Liver (tissue), 9 donors: ENCODE data around the gene PPAN. TPM values are rescaled to one million over a fixed set of nuclear protein-coding genes. Genes with fewer than 3 reads are reported as not detected.

Experiments used
- DNase-seq: peaks from one replicate; pipeline ENCODE4 v3.0.0-alpha.2; 2017; ENCODE audit warnings: low spot score
- H3K27ac ChIP-seq, 2 donors: one replicate each; pipeline ENCODE4 v1.7.0; 2013; ENCODE audit warnings: inconsistent platforms in 2 of 2, low read length in 2 of 2, control low read depth in 1 of 2, low read depth in 1 of 2, mild to moderate bottlenecking in 1 of 2
- H3K27me3 ChIP-seq, 4 donors: one replicate each; pipeline versions ENCODE4 v1.6.1 to v1.7.0; 2013; ENCODE audit warnings: low read length in 3 of 4, inconsistent platforms in 1 of 4, mild to moderate bottlenecking in 1 of 4, moderate library complexity in 1 of 4; ENCODE audit not compliant: control insufficient read depth in 4 of 4, insufficient read depth in 4 of 4
- H3K36me3 ChIP-seq, 4 donors: one replicate each; pipeline versions ENCODE4 v1.6.1 to v1.7.0; 2013; ENCODE audit warnings: low read length in 3 of 4, mild to moderate bottlenecking in 3 of 4, low read depth in 1 of 4, moderate library complexity in 1 of 4; ENCODE audit not compliant: control insufficient read depth in 4 of 4, insufficient read depth in 3 of 4
- H3K4me1 ChIP-seq, 4 donors: one replicate each; pipeline versions ENCODE4 v1.6.1 to v1.7.0; 2013; ENCODE audit warnings: low read length in 3 of 4, mild to moderate bottlenecking in 3 of 4, moderate library complexity in 1 of 4; ENCODE audit not compliant: control insufficient read depth in 4 of 4, insufficient read depth in 4 of 4
- H3K4me3 ChIP-seq, 3 donors: one replicate each; pipeline versions ENCODE4 v1.6.1 to v1.7.0; 2013; ENCODE audit warnings: low read length in 3 of 3, control low read depth in 1 of 3, low read depth in 1 of 3, mild to moderate bottlenecking in 1 of 3
- H3K9ac ChIP-seq, 2 donors: one replicate each; pipeline ENCODE4 v1.7.0; 2013; ENCODE audit warnings: low read length in 2 of 2, mild to moderate bottlenecking in 2 of 2, moderate library complexity in 2 of 2, control low read depth in 1 of 2, low read depth in 1 of 2
- H3K9me3 ChIP-seq, 4 donors: one replicate each; pipeline versions ENCODE4 v1.6.1 to v1.7.0; 2013; ENCODE audit warnings: low read length in 3 of 4; ENCODE audit not compliant: control insufficient read depth in 4 of 4
- EGR1 ChIP-seq, 2 donors: IDR thresholded peaks; 2 replicates each; pipeline ENCODE4 v1.6.1; 2016 to 2018; ENCODE audit warnings: antibody characterized with exemption in 2 of 2, low read depth in 2 of 2
- FOXA1 ChIP-seq: IDR thresholded peaks from 2 replicates; pipeline ENCODE4 v1.6.1; 2016; ENCODE audit warnings: antibody characterized with exemption
- FOXA2 ChIP-seq: IDR thresholded peaks from 2 replicates; pipeline ENCODE4 v1.6.1; 2016; ENCODE audit warnings: antibody characterized with exemption
- GABPA ChIP-seq, 2 donors: IDR thresholded peaks in 1 of 2; conservative IDR thresholded peaks in 1 of 2; 2 replicates each; pipeline ENCODE4 v1.6.1; 2016; ENCODE audit warnings: antibody characterized with exemption in 2 of 2, mild to moderate bottlenecking in 1 of 2, moderate library complexity in 1 of 2
- HNF4A ChIP-seq, 2 donors: conservative IDR thresholded peaks; 2 replicates each; pipeline ENCODE4 v1.6.1; 2016; ENCODE audit warnings: antibody characterized with exemption in 2 of 2, mild to moderate bottlenecking in 2 of 2
- HNF4G ChIP-seq: IDR thresholded peaks from 2 replicates; pipeline ENCODE4 v1.6.1; 2016; ENCODE audit warnings: antibody characterized with exemption
- JUND ChIP-seq, 2 donors: IDR thresholded peaks; 2 replicates each; pipeline ENCODE4 v1.6.1; 2016; ENCODE audit warnings: antibody characterized with exemption in 2 of 2
- NR2F2 ChIP-seq: IDR thresholded peaks from 2 replicates; pipeline ENCODE4 v1.6.1; 2016; ENCODE audit warnings: antibody characterized with exemption
- RAD21 ChIP-seq, 2 donors: IDR thresholded peaks; 2 replicates each; pipeline ENCODE4 v1.6.1; 2016; ENCODE audit warnings: antibody characterized with exemption in 2 of 2, mild to moderate bottlenecking in 2 of 2
- RXRA ChIP-seq, 2 donors: IDR thresholded peaks; 2 replicates each; pipeline ENCODE4 v1.6.1; 2017 to 2018; ENCODE audit warnings: antibody characterized with exemption in 2 of 2, mild to moderate bottlenecking in 1 of 2
- SP1 ChIP-seq: IDR thresholded peaks from 2 replicates; pipeline ENCODE4 v1.6.1; 2018; ENCODE audit warnings: antibody characterized with exemption, mild to moderate bottlenecking
- TAF1 ChIP-seq: conservative IDR thresholded peaks from 2 replicates; pipeline ENCODE4 v1.6.1; 2016; ENCODE audit warnings: antibody characterized with exemption, mild to moderate bottlenecking
- YY1 ChIP-seq: IDR thresholded peaks from 2 replicates; pipeline ENCODE4 v1.6.1; 2016; ENCODE audit warnings: antibody characterized with exemption, mild to moderate bottlenecking
- WGBS: extraction: QIAGEN DNeasy Blood & Tissue Kit; methylation state at CpG from one replicate; pipeline ENCODE4 v1.1.7; 2013; 5-methylcytosine and 5-hydroxymethylcytosine counted together
- polyA plus RNA-seq, 2 donors: library from polyadenylated mRNA; stranded (reverse) in 1 of 2; unstranded in 1 of 2; fragments of 200-250 nt in 1 of 2; fragments of >200 nt in 1 of 2; fragmentation: Nextera tagmentation in 1 of 2; extraction: Ambion mirVana in 1 of 2; gene quantifications; one replicate each; pipeline versions ENCODE4 v1.2.1 to v1.2.3, GENCODE V29; 2013 to 2015
- total RNA-seq, 2 donors: library from RNA; depleted of rRNA; stranded (reverse); fragments of >200 nt; gene quantifications; one replicate each; pipeline ENCODE4 v1.2.3, GENCODE V29; 2014
- TF ChIP-seq, protein P1 (sequence below): IDR thresholded peaks from 2 replicates; pipeline ENCODE4 v1.6.1; 2016; ENCODE audit warnings: antibody characterized with exemption, mild to moderate bottlenecking
- TF ChIP-seq, protein P2 (sequence below): IDR thresholded peaks from 2 replicates; pipeline ENCODE4 v1.6.1; 2016; ENCODE audit warnings: antibody characterized with exemption
- TF ChIP-seq, protein P3 (sequence below): IDR thresholded peaks from 2 replicates; pipeline ENCODE4 v1.6.1; 2016; ENCODE audit warnings: antibody characterized with exemption
- TF ChIP-seq, protein P4 (sequence below): fragments of 150-350 bp; IDR thresholded peaks from 2 replicates; pipeline ENCODE4 v1.5.1; 2017; ENCODE audit warnings: improper control_type of control experiment, low read depth, low read length; ENCODE audit not compliant: missing input control
- TF ChIP-seq, protein P5 (sequence below): IDR thresholded peaks from 2 replicates; pipeline ENCODE4 v1.6.1; 2016; ENCODE audit warnings: antibody characterized with exemption
- donor health status: healthy.
- donor health status: healthy.
- donor health status: healthy.
- donor health status: healthy.
- donor health status: healthy.

The PPAN gene
- total and polyA plus RNA-seq, 4 donors: 10.1 to 20.7 (median 14.2) TPM

DNA sequence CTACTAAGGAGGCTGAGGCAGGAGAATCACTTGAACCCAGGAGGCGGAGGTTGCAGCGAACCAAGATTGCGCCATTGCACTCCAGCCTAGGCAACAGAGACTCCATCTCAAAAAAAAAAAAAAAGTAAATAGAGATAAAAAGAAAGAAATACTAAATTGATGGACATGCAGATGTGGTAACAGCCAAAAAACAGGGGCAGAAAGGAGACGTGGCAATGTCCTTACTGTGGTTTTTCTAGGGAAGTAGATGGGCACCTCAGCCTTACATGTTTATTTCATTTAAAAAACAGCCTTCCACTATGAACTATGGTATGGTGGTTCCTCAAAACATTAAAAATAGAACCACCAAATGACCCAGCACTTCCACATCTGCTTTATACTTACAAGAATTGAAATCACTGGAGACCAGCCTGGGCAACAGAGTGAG, 20.1 kb downstream of the PPAN start:
- no peaks in the 10 kb centered on the region for H3K27me3 ChIP-seq

DNA sequence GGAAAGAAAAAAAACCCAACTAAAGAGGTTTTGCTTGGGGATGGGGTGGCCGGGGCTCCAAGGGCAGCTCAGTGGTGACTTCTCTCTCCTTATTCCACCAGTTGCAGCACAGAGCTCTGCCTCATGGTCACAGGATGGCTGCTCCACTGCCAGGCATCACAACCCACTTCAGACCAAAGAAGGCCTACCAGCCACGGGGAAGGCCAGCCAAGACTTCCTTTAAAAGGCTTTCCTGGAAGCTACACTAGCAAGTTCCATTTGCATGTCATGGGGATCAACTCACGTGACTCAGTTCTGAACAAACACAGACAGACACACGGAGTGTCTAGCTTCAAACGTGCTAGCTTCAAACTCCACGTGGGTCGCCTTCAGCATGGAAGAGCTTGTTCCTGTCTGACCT, 26.7 kb downstream of the PPAN start:
- no peaks in the 10 kb centered on the region for H3K9me3 ChIP-seq
- TF ChIP-seq HNF4G (no peak), NR2F2 (no peak), FOXA1 (no peak), SP1 (no peak), TAF1 (no peak), RXRA (IDR thresholded peaks at IDR 0.05) (no peak), FOXA2 (no peak), JUND (IDR thresholded peaks at IDR 0.05) (no peak), GABPA (IDR thresholded peaks at IDR 0.05 in 1 of 2, conservative IDR thresholded peaks at IDR 0.05 in 1 of 2) (no peak), HNF4A (conservative IDR thresholded peaks at IDR 0.05) (no peak), YY1 (no peak), RAD21 (IDR thresholded peaks at IDR 0.05) (no peak), EGR1 (IDR thresholded peaks at IDR 0.05; ENCODE audit: low read depth in 2 of 2) (no peak)
- TF ChIP-seq, protein P1, sequence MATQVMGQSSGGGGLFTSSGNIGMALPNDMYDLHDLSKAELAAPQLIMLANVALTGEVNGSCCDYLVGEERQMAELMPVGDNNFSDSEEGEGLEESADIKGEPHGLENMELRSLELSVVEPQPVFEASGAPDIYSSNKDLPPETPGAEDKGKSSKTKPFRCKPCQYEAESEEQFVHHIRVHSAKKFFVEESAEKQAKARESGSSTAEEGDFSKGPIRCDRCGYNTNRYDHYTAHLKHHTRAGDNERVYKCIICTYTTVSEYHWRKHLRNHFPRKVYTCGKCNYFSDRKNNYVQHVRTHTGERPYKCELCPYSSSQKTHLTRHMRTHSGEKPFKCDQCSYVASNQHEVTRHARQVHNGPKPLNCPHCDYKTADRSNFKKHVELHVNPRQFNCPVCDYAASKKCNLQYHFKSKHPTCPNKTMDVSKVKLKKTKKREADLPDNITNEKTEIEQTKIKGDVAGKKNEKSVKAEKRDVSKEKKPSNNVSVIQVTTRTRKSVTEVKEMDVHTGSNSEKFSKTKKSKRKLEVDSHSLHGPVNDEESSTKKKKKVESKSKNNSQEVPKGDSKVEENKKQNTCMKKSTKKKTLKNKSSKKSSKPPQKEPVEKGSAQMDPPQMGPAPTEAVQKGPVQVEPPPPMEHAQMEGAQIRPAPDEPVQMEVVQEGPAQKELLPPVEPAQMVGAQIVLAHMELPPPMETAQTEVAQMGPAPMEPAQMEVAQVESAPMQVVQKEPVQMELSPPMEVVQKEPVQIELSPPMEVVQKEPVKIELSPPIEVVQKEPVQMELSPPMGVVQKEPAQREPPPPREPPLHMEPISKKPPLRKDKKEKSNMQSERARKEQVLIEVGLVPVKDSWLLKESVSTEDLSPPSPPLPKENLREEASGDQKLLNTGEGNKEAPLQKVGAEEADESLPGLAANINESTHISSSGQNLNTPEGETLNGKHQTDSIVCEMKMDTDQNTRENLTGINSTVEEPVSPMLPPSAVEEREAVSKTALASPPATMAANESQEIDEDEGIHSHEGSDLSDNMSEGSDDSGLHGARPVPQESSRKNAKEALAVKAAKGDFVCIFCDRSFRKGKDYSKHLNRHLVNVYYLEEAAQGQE: no peak
- TF ChIP-seq, protein P2, sequence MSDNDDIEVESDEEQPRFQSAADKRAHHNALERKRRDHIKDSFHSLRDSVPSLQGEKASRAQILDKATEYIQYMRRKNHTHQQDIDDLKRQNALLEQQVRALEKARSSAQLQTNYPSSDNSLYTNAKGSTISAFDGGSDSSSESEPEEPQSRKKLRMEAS: no peak
- TF ChIP-seq, protein P3, sequence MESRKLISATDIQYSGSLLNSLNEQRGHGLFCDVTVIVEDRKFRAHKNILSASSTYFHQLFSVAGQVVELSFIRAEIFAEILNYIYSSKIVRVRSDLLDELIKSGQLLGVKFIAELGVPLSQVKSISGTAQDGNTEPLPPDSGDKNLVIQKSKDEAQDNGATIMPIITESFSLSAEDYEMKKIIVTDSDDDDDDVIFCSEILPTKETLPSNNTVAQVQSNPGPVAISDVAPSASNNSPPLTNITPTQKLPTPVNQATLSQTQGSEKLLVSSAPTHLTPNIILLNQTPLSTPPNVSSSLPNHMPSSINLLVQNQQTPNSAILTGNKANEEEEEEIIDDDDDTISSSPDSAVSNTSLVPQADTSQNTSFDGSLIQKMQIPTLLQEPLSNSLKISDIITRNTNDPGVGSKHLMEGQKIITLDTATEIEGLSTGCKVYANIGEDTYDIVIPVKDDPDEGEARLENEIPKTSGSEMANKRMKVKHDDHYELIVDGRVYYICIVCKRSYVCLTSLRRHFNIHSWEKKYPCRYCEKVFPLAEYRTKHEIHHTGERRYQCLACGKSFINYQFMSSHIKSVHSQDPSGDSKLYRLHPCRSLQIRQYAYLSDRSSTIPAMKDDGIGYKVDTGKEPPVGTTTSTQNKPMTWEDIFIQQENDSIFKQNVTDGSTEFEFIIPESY: no peak
- TF ChIP-seq, protein P4, sequence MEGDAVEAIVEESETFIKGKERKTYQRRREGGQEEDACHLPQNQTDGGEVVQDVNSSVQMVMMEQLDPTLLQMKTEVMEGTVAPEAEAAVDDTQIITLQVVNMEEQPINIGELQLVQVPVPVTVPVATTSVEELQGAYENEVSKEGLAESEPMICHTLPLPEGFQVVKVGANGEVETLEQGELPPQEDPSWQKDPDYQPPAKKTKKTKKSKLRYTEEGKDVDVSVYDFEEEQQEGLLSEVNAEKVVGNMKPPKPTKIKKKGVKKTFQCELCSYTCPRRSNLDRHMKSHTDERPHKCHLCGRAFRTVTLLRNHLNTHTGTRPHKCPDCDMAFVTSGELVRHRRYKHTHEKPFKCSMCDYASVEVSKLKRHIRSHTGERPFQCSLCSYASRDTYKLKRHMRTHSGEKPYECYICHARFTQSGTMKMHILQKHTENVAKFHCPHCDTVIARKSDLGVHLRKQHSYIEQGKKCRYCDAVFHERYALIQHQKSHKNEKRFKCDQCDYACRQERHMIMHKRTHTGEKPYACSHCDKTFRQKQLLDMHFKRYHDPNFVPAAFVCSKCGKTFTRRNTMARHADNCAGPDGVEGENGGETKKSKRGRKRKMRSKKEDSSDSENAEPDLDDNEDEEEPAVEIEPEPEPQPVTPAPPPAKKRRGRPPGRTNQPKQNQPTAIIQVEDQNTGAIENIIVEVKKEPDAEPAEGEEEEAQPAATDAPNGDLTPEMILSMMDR: no peak
- TF ChIP-seq, protein P5, sequence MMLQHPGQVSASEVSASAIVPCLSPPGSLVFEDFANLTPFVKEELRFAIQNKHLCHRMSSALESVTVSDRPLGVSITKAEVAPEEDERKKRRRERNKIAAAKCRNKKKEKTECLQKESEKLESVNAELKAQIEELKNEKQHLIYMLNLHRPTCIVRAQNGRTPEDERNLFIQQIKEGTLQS: no peak
- H3K27me3 ChIP-seq: no peaks in the 10 kb centered on the region
- no peaks in the 10 kb centered on the region for H3K4me1 ChIP-seq
- WGBS: 95% methylated on average over 7 of the region's 7 CpGs
- no peak overlapping the region for H3K27ac ChIP-seq
- H3K4me3 ChIP-seq: no peak overlapping the region
- no peak overlapping the region for H3K9ac ChIP-seq
- DNase-seq: no peak
- peaks cover 14 to 39% (median 30%) of the 10 kb centered on the region in 4 donors for H3K36me3 ChIP-seq

More for the DNA sequence above, 20.1 kb downstream of the PPAN start:
- WGBS: 85% methylated on average over 4 of the region's 4 CpGs
- DNase-seq: no peak
- H3K9me3 ChIP-seq: no peaks in the 10 kb centered on the region
- H3K9ac ChIP-seq: no peak overlapping the region
- H3K4me3 ChIP-seq: no peak overlapping the region
- H3K27ac ChIP-seq: no peak overlapping the region
- no peaks in the 10 kb centered on the region for H3K4me1 ChIP-seq
- TF ChIP-seq YY1: peak; percentile 44
- TF ChIP-seq HNF4G: no peak
- H3K36me3 ChIP-seq: peaks cover 0 to 3% (median 0%) of the 10 kb centered on the region in 4 donors
